Astrocyte of the hippocampus (primary cell): ENCODE data around the gene CCDC88B.

Experiments
- DNase-seq: peaks from one replicate; pipeline ENCODE4 v3.0.0; 2011; ENCODE audit warnings: low read depth, low spot score

Gene CCDC88B

GRCh38 chr11:64381350-64381749, 41.3 kb downstream of the CCDC88B start:
- DNase-seq, result no peak

DNA sequence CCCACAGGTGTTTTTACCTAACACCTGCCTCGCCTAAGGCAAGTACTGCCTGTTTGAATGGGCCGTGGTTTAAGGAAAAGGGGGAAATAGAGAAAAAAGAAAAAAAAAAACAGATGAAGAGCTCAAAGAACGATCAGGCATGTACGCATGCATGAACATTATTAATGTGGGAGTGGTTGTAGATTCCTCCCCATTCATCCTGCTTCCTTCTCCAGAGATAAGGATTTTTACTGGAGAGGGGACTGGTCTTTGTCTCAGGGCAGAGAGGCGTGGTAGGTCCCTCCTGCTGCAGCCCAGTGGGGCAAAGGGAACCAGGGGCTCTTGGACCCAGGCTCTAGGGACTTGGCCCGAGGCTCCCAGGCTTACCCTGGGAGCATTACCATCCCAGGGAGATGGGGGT, 42.0 kb downstream of the CCDC88B start:
- DNase-seq, result no peak

DNA sequence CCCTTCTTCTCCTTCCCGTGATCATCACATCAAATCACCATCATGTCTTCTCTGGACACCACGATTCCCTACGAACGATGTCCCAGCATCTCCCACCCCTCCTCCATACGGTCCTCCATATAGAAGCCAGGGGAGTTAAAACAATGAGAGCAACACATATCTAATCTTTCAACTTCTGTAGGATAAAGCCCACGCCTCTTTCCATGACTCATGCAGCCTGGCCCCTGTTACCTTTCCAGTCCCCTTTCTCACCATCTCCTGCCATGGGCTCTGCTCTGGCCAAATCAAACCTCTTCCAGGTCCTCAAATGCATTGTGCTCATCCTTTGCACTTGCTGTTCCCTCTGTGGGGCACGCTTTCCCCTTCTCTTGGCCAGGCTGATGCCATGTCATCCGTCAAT, 42.6 kb downstream of the CCDC88B start:
- DNase-seq, result no peak

- no peak for DNase-seq
Measured at GRCh38 chr11:64383580-64383979, 43.6 kb downstream of the CCDC88B start.

DNA sequence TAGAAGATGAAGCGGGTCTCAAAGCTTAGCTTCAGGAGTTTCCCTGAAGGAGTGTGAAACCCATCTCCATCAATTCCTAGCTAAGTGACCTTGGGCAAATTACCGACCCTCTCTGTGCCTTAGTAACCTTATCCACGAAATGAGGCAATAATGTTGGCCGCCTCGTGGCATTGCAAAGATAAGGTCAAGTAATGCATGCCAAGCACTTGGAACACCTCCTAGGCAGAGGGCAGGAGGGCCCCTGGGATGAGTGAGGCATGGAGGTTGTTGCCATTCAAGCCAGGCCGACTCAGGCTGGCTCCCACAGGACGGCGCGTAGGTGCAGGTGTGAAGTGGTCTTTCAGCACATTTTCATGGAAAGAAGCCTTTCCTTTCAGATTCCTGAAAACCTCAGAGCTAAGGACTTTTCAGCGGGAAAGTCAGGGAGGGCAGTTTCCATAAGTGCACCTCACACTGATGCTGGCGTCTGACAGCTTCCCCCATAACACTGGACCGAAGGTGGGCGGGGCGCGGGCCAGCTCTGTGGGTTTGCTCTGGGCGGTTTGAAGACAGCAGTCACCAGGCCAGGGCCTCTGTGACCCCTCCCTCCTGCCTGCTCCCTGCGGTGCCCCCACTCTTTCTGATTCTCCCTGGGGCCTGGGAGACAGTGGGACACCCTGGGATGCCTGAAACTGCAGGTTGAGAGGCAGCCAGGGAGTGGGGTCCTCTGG, 44.2 kb downstream of the CCDC88B start:
- DNase-seq, result no peak

- DNase-seq, result no peak
Measured at GRCh38 chr11:64384981-64385944, 45.3 kb downstream of the CCDC88B start.

GRCh38 chr11:64385945-64386704, 46.1 kb downstream of the CCDC88B start:
- peak; percentile 72 for DNase-seq

- no peak for DNase-seq
Measured at GRCh38 chr11:64387916-64388315, 47.9 kb downstream of the CCDC88B start.

GRCh38 chr11:64388894-64389293, 48.9 kb downstream of the CCDC88B start:
- DNase-seq, result no peak

DNA sequence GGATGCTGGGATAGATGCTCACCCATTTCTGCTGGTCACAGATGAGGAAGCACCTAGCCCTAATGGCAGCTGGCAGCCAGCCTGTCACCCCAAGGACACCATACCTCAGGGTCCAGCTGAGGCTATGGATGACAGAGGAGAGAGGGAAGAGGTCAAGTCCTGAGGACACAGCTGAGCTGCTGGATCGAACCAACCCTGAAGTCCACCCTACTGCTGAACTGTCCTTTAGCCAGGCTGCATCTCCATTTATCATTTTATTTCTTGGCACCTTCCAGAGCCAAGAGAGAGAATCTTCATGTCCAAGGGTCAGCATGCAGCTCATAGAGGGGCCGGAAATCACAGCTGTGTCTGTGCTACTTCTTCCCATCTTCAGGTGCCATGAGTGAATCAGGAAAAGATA, 49.8 kb downstream of the CCDC88B start:
- DNase-seq, result no peak

DNA sequence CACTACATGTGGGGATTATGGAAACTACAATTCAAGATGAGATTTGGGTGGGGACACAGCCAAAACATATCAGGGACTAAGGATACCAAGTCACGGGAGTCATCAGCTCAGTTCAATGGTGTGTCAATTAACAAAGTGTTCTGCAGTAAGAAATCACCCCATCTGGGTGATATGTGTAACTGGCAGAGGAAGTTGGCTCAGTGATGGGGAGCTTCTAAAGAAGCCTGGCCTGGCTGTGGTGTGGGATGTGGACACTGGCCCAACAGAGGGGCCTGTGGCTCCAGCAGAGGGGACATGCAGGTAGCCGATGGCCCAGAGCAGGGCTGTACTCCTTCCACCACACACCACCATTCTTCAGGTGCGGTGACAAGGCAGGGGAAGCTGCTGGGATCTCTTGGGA, 50.6 kb downstream of the CCDC88B start:
- DNase-seq, result no peak

GRCh38 chr11:64391839-64392238, 51.8 kb downstream of the CCDC88B start:
- no peak for DNase-seq

DNA sequence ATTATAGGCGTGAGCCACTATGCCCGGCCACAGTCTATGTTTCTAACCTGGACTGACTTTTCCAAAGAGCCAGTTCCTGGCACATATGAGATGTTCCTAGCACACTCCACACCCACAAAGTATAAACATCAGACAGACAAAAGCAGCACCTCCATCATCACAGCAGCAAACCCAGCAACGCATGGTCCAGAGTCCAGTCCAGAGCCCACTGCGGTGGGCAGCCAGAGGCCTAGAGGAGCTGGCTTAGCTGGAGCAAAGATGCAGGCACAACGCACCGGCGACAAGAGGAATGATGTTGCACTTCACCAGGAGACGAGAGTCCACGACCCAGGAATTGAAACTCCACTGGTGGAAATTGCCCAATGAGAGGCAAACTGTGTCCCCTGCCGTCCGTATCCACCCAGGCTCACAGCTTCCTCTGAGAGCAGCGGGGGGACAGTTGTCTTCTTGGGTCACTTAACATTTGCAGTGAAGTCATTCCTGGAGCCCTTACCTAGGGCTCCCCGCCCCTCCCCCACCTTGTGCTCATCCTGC, 55.6 kb downstream of the CCDC88B start:
- no peak for DNase-seq

DNA sequence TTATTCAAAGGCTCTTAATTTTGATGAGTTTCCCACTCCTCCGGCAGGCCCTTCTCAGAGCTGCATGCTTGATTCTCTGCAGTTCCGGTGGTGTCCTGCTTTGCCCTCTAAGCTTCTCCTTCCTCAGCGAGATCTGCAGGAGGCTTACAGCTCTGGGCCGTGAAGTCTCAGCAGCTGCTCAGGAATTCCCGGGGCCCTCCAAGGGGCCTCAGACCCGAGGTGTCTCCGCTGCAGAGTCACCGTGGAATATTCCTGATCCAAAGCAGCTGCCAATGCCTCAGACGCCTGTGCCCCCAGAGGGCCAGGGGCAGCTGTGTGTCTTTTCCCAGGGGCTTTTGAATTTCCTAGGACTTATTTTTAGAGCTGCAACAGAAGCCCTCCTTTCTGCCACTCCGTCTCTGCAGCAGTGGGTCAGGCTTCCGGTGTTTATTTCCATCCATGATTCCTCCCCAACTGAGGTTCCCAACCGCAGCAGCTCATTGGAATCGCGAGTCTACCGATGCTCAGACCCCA, 56.1 kb downstream of the CCDC88B start:
- no peak for DNase-seq

DNA sequence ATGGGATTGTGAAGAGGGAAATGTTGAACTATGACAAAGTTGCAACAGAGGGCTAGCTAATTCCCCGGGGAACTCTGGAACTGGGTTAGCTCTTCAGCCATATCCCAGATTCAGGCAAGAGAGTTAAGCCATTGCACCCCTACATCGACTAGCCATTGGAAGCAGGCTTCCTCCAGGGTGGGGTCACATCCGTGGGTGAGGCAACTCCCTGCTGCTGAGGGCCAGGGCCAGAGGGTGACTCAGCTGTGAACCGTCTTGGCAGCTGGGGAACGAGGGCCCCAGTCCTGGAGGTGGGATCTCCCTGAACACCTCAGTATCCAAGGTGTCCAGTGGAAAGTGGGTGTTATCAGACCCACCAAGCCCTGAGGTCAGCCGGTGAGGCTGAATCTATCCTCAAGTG, 60.1 kb downstream of the CCDC88B start:
- no peak for DNase-seq

GRCh38 chr11:64400667-64401066, 60.7 kb downstream of the CCDC88B start:
- DNase-seq, result no peak

DNA sequence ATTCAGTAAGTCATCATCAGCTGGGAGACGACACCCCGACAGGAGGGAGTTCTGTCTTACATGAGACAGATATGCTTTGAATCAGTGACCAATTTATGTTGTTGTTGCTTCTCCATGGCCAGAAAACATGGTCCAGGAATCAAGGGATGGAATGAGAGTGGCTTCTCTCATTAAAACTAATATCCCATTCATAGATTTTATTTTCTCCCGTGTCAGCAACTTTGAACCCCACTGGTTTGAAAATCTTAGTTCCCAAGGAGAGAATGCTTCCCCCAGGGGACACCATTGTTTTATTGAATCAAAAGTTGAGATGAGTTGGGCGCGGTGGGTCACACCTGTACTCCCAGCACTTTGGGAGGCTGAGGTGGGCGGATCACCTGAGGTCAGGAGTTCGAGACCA, 61.8 kb downstream of the CCDC88B start:
- no peak for DNase-seq

DNA sequence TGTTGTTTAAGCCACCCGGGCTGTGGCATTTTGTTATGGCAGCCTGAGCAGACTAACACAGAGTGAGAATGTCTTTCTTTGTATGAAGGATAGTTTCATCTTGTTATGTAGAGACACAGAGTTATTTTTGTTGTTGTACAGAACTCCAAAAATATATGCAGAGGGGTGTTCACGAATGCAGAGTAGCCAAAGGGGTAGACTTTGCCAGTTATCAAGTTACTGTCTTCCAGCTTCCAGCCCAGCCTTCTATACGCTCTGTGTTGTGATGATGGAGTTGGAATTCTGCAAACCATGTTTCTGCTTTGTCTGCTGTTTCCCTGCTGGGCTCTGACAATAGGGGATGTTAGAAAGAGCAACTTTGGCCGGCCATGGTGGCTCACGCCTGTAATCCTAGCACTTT, 63.1 kb downstream of the CCDC88B start:
- no peak for DNase-seq

GRCh38 chr11:64406221-64406946, 66.4 kb downstream of the CCDC88B start:
- no peak for DNase-seq
